Epithelial cell of proximal tubule (primary cell): ENCODE data around the gene TRIM46. TPM values are rescaled to one million over a fixed set of nuclear protein-coding genes. Genes with fewer than 3 reads are reported as not detected.
"Not testable (repeated sequence)": the region's sequence is repeated elsewhere in the genome, so short reads cannot be mapped to it uniquely, and the experiment has no call there.

ENCODE experiments used
- DNase-seq: peaks from one replicate; pipeline ENCODE4 v3.0.0-alpha.2; 2011; ENCODE audit warnings: low read depth
- H3K4me3 ChIP-seq: 2 replicates; pipeline ENCODE4 v1.5.1; 2011; ENCODE audit warnings: low read depth, mild to moderate bottlenecking, low read length
- total RNA-seq: library from RNA; depleted of rRNA; stranded (reverse); fragments of >200 nt; gene quantifications from 2 replicates; pipeline ENCODE4 v1.2.3, GENCODE V29; 2015
- TF ChIP-seq, protein P1 (sequence below): conservative IDR thresholded peaks from 2 replicates; pipeline ENCODE4 v1.5.1; 2012; ENCODE audit warnings: low read depth, mild to moderate bottlenecking, low read length

The TRIM46 gene
- total RNA-seq, 1 donor from 2014 or later = 9.4 TPM

DNA sequence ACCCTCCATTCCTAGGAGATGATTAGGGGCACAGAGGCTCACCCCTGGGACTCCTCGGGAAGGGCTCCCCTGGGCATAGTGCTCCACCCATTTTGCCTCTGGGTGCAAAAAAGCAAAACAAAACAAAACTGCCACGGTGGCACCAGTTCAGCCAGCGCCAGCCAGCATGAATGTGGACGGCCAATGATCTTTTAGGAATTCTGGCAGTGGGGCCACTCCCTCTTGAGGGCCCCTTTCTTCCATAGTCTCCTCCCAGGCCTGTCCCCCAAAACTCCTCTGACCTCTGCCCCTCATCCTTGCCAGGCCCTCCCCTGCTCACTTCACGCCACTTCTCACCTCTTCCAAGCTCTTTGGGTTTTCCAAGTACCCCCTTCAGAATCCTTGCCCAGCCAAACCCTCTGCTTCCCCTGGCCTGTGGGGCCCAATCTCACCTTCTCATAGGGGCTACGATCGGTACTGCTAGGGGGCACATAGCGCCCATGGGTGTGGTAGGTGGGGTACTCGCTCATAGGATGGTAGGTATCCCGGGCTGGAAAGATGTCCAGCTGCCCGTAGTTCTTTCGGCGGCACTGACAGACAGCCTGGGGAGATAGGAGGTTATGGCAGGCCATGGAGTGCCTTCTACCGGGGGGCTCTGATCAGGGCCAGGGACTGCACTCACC, 13.3 kb downstream of the TRIM46 start:
- no peak for DNase-seq
- TF ChIP-seq, protein P1, sequence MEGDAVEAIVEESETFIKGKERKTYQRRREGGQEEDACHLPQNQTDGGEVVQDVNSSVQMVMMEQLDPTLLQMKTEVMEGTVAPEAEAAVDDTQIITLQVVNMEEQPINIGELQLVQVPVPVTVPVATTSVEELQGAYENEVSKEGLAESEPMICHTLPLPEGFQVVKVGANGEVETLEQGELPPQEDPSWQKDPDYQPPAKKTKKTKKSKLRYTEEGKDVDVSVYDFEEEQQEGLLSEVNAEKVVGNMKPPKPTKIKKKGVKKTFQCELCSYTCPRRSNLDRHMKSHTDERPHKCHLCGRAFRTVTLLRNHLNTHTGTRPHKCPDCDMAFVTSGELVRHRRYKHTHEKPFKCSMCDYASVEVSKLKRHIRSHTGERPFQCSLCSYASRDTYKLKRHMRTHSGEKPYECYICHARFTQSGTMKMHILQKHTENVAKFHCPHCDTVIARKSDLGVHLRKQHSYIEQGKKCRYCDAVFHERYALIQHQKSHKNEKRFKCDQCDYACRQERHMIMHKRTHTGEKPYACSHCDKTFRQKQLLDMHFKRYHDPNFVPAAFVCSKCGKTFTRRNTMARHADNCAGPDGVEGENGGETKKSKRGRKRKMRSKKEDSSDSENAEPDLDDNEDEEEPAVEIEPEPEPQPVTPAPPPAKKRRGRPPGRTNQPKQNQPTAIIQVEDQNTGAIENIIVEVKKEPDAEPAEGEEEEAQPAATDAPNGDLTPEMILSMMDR = no peak

DNA sequence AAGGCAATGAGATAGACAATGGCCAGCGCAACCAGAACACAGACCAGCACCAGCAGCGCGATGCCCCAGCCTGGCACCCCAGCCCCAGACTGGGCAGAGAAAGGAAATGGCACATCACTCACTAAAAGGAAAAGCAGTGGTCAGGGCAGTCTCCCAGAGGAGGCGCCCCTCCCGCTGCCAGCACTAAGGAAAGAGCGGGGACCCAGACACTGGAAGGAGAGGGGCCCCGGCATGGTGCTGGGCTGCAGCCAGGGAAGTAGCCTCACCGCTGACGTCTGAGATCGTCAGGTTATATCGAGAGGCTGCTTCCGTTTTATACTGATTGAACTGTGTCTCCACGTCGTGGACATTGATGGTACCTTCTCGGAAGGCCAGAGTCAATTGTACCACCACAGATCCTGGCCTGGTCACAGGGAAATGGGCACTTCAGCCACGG, 13.8 kb downstream of the TRIM46 start:
- no peak for DNase-seq
- TF ChIP-seq, protein P1 = no peak
- H3K4me3 ChIP-seq = no peak overlapping the region

More for the DNA sequence above, 13.3 kb downstream of the TRIM46 start:
- H3K4me3 ChIP-seq = no peak overlapping the region

DNA sequence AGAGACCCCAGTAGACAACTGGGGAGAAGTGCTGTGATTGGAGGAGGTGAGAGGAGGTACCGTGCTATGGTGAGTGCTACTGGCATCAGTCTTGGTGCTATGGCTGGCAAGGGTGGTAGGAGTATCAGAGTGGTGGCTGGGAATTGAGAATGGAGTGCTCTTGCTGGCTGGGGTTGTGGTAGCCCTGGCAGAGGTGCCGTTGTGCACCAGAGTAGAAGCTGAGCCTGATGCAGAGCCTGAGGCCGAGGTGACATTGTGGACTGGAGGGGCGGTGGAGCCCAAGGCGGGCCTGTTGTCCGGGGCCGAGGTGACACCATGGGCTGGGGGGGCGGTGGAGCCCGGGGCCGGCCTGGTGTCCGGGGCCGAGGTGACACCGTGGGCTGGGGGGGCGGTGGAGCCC, 14.6 kb downstream of the TRIM46 start:
- TF ChIP-seq, protein P1 = no peak
- no peak for DNase-seq
- no peak overlapping the region for H3K4me3 ChIP-seq

DNA sequence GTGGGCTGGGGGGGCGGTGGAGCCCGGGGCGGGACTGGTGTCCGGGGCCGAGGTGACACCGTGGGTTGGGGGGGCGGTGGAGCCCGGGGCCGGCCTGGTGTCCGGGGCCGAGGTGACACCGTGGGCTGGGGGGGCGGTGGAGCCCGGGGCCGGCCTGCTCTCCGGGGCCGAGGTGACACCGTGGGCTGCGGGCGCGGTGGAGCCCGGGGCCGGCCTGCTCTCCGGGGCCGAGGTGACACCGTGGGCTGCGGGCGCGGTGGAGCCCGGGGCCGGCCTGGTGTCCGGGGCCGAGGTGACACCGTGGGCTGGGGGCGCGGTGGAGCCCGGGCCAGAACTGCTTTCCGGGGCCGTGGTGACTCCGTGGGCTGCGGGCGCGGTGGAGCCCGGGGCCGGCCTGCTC, 16.3 kb downstream of the TRIM46 start:
- H3K4me3 ChIP-seq, DNase-seq: not testable (repeated sequence)

DNA sequence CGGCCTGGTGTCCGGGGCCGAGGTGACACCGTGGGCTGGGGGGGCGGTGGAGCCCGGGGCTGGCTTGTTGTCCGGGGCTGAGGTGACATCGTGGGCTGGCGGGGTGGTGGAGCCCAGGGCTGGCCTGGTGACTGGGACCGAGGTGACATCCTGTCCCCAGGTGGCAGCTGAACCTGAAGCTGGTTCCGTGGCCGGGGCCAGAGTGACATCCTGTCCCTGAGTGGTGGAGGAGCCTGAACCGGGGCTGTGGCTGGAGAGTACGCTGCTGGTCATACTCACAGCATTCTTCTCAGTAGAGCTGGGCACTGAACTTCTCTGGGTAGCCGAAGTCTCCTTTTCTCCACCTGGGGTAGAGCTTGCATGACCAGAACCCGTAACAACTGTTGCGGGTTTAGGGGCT, 18.3 kb downstream of the TRIM46 start:
- H3K4me3 ChIP-seq = peak overlapping the region; percentile 53
- no peak for DNase-seq
- TF ChIP-seq, protein P1 = no peak

DNA sequence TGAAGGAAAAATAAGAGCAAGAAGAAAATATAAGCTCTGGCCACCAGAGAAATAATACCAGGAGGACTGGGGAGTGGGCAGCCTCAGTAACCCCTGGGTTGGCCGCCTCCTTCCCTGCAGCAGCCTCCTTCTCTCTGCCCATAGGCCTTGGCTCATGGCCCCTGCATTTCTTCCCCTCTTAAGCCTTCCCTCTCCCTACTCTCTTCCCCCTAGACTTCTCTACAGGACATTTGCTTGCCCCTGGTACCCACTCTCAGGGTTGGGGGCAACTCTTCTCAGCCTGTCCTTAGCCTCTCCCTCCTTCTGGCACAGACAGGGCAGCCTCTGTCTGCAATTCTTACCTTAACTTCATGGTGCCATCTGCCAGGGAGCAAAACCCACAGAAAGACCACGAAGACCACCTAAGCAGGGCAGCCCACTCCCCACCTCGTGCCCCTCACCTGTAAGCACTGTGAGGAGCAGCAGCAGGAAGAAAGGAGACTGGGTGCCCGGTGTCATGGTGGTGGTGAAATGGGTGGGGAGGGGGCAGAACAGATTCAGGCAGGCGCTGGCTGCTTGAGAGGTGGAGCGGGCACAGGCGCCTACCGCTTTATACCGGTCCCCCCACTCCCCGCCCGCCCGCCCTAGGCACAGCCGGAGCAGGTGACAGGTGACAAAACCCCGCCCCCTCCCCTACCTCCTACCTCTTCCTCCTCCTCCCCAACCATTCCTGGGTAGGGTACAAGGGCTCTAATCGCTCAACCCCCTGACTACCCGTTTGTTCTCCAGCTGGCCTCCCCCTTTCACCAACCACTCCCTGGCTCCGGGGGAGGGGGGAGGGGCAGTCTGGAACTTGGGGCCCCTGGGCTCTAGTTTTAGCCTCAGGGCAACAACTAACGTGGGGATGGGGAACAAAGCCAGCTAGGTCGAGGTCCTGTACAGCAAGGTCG, 19.0 kb downstream of the TRIM46 start:
- DNase-seq = no peak
- TF ChIP-seq, protein P1 = no peak
- peak overlapping the region; percentile 67 for H3K4me3 ChIP-seq

DNA sequence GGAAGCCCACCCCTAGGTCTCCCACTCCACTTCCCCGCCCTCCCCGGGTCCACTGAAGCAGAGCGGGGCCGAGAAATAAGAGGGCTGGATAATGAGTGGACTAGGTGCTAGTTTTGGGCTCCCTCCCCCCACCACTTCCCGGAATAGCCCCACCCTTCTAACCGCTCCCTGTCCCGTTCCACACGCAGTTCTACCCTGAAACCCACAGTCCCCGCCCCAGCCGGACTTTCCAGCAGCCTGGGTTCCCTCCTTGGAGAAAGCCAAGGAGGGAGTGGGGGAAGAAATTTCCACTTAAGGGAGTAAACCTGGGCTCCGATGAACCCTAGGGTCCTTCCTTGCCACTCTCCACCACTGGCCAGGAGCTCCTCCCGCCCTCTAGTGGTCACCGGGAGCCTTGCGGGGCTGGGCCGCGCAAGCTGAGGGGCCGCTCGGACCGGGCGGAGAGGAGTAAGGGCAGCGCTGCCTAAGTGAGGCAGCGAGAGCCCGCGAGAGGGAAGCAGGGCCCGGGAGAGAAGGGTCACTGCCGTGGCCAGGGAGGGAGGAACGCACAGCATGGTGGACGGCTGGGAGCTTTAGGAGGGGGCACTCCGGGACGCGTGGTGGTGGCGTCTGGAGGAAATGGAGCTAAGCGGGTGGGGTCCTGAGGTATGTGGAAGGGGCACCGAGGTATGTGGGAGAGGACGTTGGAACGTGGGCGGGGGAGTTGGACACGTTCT, 19.8 kb downstream of the TRIM46 start:
- peak; percentile 62 for DNase-seq
- TF ChIP-seq, protein P1 = peak; percentile 97
- peak overlapping the region; percentile 67 for H3K4me3 ChIP-seq

DNA sequence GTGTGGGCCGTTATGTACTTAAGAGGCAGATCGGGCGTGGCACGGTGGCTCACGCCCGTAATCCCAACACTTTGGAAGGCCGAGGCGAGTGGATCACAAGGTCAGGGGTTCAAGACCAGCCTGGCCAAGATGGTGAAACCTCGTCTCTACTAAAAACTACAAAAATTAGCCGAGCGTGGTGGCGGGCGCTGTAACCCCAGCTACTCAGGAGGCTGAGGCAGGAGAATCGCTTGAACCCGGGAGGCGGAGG, 20.3 kb downstream of the TRIM46 start:
- peak overlapping the region; percentile 67 for H3K4me3 ChIP-seq
- not testable (repeated sequence) for DNase-seq
